ENCODE measurements around the gene CCDC149. TPM values are rescaled to one million over a fixed set of nuclear protein-coding genes. Genes with fewer than 3 reads are reported as not detected.

The CCDC149 gene
- total and polyA plus RNA-seq, 2 of the 8 experiments (the other 6 are each of a cell fraction or from before 2014, with no cell fraction given), result 2.2 to 5.6 TPM

DNA sequence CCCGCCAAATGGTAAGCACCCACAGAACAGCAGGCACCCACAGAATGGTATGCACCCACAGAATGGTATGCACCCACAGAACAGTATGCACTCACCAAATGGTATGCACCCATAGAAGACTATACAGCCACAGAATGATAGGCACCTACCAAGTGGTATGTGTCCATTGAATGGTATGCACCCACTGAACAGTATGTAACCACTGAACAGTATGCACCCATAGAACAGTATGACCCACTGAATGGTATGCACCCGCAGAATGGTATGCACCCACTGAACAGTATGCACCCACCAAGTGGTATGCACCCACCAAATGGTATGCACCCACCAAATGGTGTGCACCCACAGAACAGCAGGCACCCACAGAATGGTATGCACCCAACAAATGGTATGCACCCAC is 40.1 kb downstream of the CCDC149 start:
- H3K4ac ChIP-seq (replicated peaks; ENCODE audit: insufficient read length, low read depth, low read length), result no peak overlapping the region
- WGBS, 2 experiments (ENCODE audit: extremely low coverage in 1 of 2, insufficient coverage in 1 of 2, insufficient read length in 1 of 2, insufficient replicate concordance in 2 of 2, low coverage in 1 of 2, low lambda C conversion rate in 2 of 2, missing lambda C conversion rate in 1 of 2), result 86% methylated on average over 2 of the region's 2 CpGs; no CpG with 5 or more reads in 1 of the 2 experiments
- peaks cover 0 to 5% (median 1%) of the 10 kb centered on the region in 4 experiments; a peak in 2 of 8 replicates for H3K36me3 ChIP-seq (ENCODE audit: control insufficient read depth in 2 of 4, insufficient read depth in 4 of 4, low read length in 3 of 4)
- H3K79me2 ChIP-seq (ENCODE audit: control insufficient read depth in 1 of 2, insufficient read depth in 2 of 2, low read length in 2 of 2), result no peaks in the 10 kb centered on the region
- H3K9me3 ChIP-seq (ENCODE audit: insufficient read depth in 2 of 2, low read depth in 1 of 2, low read length in 1 of 2), result peaks cover 0 to 12% of the 10 kb centered on the region in 2 experiments; a peak in 1 of 4 replicates
- no peak overlapping the region for H3K27ac ChIP-seq (ENCODE audit: low read depth, low read length)
- no peak overlapping the region for H3K23ac ChIP-seq (ENCODE audit: insufficient read length)
- no peak overlapping the region for H2BK5ac ChIP-seq (ENCODE audit: low read depth, low read length)
- no peak overlapping the region for H3K18ac ChIP-seq (ENCODE audit: extremely low read depth, low read length)
- H2AFZ ChIP-seq (ENCODE audit: low read length), result no peak overlapping the region
- no peak overlapping the region for H3K4me2 ChIP-seq (ENCODE audit: insufficient read depth in 1 of 2, low read depth in 2 of 2, low read length in 2 of 2)
- H2BK12ac ChIP-seq (ENCODE audit: low read depth, low read length), result no peak overlapping the region
- H4K5ac ChIP-seq (ENCODE audit: insufficient read length, low read depth, low read length), result no peak overlapping the region
- no peaks in the 10 kb centered on the region for H3K23me2 ChIP-seq (ENCODE audit: low read depth, low read length)
- H4K8ac ChIP-seq (ENCODE audit: extremely low read depth, insufficient read depth, low read length), result no peak overlapping the region
- H3K56ac ChIP-seq (replicated peaks; ENCODE audit: insufficient read length, low read depth, low read length), result no peak overlapping the region
- H4K91ac ChIP-seq (replicated peaks; ENCODE audit: insufficient read length, low read length), result no peak overlapping the region
- H2BK120ac ChIP-seq (replicated peaks; ENCODE audit: low read depth, low read length), result no peak overlapping the region
- no peaks in the 10 kb centered on the region; a peak in 1 of 7 replicates for H3K27me3 ChIP-seq (replicated peaks in 1 of 4; ENCODE audit: control insufficient read depth in 3 of 4, extremely low read depth in 1 of 4, insufficient read depth in 3 of 4, low read length in 3 of 4)
- no peak overlapping the region for H3K14ac ChIP-seq (ENCODE audit: insufficient read length)
- no peaks in the 10 kb centered on the region for H3K79me1 ChIP-seq (ENCODE audit: low read depth, low read length)
- H4K20me1 ChIP-seq (replicated peaks in 1 of 2; ENCODE audit: control insufficient read depth in 1 of 2, insufficient read depth in 2 of 2, low read length in 2 of 2), result no peaks in the 10 kb centered on the region
- CTCF ChIA-PET (ENCODE audit: partially characterized antibody), result no interaction called here
- no peak for DNase-seq (ENCODE audit: low read depth in 1 of 2, low spot score in 2 of 2)
- no peak overlapping the region for H2AK5ac ChIP-seq (ENCODE audit: low read depth, low read length)
- H3K4me1 ChIP-seq (replicated peaks in 1 of 4; ENCODE audit: control insufficient read depth in 3 of 4, insufficient read depth in 4 of 4, low read length in 3 of 4), result peaks cover 2 to 12% (median 5%) of the 10 kb centered on the region in 4 experiments; a peak in 6 of 7 replicates
- no peak for TF ChIP-seq JUN (IDR thresholded peaks at IDR 0.05; ENCODE audit: low read depth, low read length)
- TF ChIP-seq ASH2L (IDR thresholded peaks at IDR 0.05; ENCODE audit: low read length), result no peak
- TF ChIP-seq NANOG (IDR thresholded peaks at IDR 0.05; ENCODE audit: insufficient read depth, low read depth, low read length, poor library complexity, severe bottlenecking), result no peak
- no peak for TF ChIP-seq RXRA (IDR thresholded peaks at IDR 0.05; ENCODE audit: insufficient read depth, low read depth, low read length)
- no peak for TF ChIP-seq TEAD4 (IDR thresholded peaks at IDR 0.05; ENCODE audit: low read depth, low read length)
- TF ChIP-seq HDAC6 (IDR thresholded peaks at IDR 0.05; ENCODE audit: low read depth, low read length), result no peak
- TF ChIP-seq CHD2 (IDR thresholded peaks at IDR 0.05; ENCODE audit: low read length), result no peak
- TF ChIP-seq SIRT6 (IDR thresholded peaks at IDR 0.05; ENCODE audit: low read length), result no peak
- no peak for TF ChIP-seq SRF (IDR thresholded peaks at IDR 0.05; ENCODE audit: low read depth, low read length)
- no peak for TF ChIP-seq SP1 (IDR thresholded peaks at IDR 0.05; ENCODE audit: low read depth, low read length)
- no peak for TF ChIP-seq KDM5A (IDR thresholded peaks at IDR 0.05; ENCODE audit: low read length)
- no peak for TF ChIP-seq TAF7 (optimal IDR thresholded peaks at IDR 0.05; ENCODE audit: borderline replicate concordance, low read depth, low read length)
- no peak for TF ChIP-seq CREB1 (IDR thresholded peaks at IDR 0.05)
- TF ChIP-seq SP2 (IDR thresholded peaks at IDR 0.05; ENCODE audit: low read length), result no peak
- TF ChIP-seq TBP (IDR thresholded peaks at IDR 0.05; ENCODE audit: low read depth, low read length), result no peak
- H3K9ac ChIP-seq (replicated peaks in 1 of 4; ENCODE audit: extremely low read depth in 1 of 4, low read depth in 3 of 4, low read length in 3 of 4), result no peak overlapping the region
- no peak overlapping the region for H3K4me3 ChIP-seq (ENCODE audit: extremely low read depth in 1 of 4, insufficient read depth in 2 of 4, low read depth in 3 of 4, low read length in 4 of 4)
- no peak overlapping the region for H2BK15ac ChIP-seq (ENCODE audit: low read length)
- FAIRE-seq, result no peak
- POLR2A ChIA-PET (ENCODE audit: partially characterized antibody), result no interaction called here
- H2BK20ac ChIP-seq (ENCODE audit: low read length), result no peak overlapping the region
